Measurements from ENCODE around the gene NEU3. TPM values are rescaled to one million over a fixed set of nuclear protein-coding genes. Genes with fewer than 3 reads are reported as not detected.
"Not testable (repeated sequence)": the region's sequence is repeated elsewhere in the genome, so short reads cannot be mapped to it uniquely, and the experiment has no call there.

NEU3 gene
- total RNA-seq, 3 donors from 2014 or later = 11.7 to 13.4 (median 11.8) TPM

GRCh38 chr11:75028321-75028720, 39.6 kb downstream of the NEU3 start:
- no peaks in the 10 kb centered on the region for H3K36me3 Mint-ChIP-seq (ENCODE audit: insufficient read depth)
- H3K4me1 Mint-ChIP-seq (ENCODE audit: low read depth) = no peaks in the 10 kb centered on the region
- H3K27me3 Mint-ChIP-seq (ENCODE audit: low read depth) = no peaks in the 10 kb centered on the region
- DNase-seq (no peak), ATAC-seq (no peak)
- no peaks in the 10 kb centered on the region for H3K9me3 Mint-ChIP-seq
- no peak overlapping the region for H3K4me3 Mint-ChIP-seq

GRCh38 chr11:75028724-75029123, 40.0 kb downstream of the NEU3 start:
- Mint-ChIP-seq H3K4me1 (ENCODE audit: low read depth) (no peaks in the 10 kb centered on the region), H3K27me3 (ENCODE audit: low read depth) (no peaks in the 10 kb centered on the region), H3K9me3 (no peaks in the 10 kb centered on the region), H3K4me3 (no peak overlapping the region), H3K36me3 (ENCODE audit: insufficient read depth) (no peaks in the 10 kb centered on the region)
- no peak for ATAC-seq
- DNase-seq = no peak

GRCh38 chr11:75029836-75030631, 41.3 kb downstream of the NEU3 start:
- H3K9me3 Mint-ChIP-seq = no peaks in the 10 kb centered on the region

GRCh38 chr11:75031224-75031753, 42.6 kb downstream of the NEU3 start:
- Mint-ChIP-seq H3K9me3 (no peaks in the 10 kb centered on the region), H3K4me3 (no peak overlapping the region), H3K27me3 (ENCODE audit: low read depth) (no peaks in the 10 kb centered on the region), H3K36me3 (ENCODE audit: insufficient read depth) (no peaks in the 10 kb centered on the region), H3K4me1 (ENCODE audit: low read depth) (peaks cover 2% of the 10 kb centered on the region)
- DNase-seq = no peak
- ATAC-seq = no peak

More at GRCh38 chr11:75029836-75030631, 41.3 kb downstream of the NEU3 start:
- H3K36me3 Mint-ChIP-seq (ENCODE audit: insufficient read depth) = no peaks in the 10 kb centered on the region
- H3K27me3 Mint-ChIP-seq (ENCODE audit: low read depth) = no peaks in the 10 kb centered on the region
- H3K4me3 Mint-ChIP-seq = no peak overlapping the region
- no peaks in the 10 kb centered on the region for H3K4me1 Mint-ChIP-seq (ENCODE audit: low read depth)
- no peak for ATAC-seq
- DNase-seq = no peak

- ATAC-seq = peak in 1 of 2 donors; percentile 53
- H3K4me1 Mint-ChIP-seq (ENCODE audit: low read depth) = peaks cover 2% of the 10 kb centered on the region
- no peaks in the 10 kb centered on the region for H3K9me3 Mint-ChIP-seq
Measured at GRCh38 chr11:75031771-75032549, 43.2 kb downstream of the NEU3 start.

GRCh38 chr11:75032550-75032935, 43.8 kb downstream of the NEU3 start:
- Mint-ChIP-seq H3K4me3 (no peak overlapping the region), H3K36me3 (ENCODE audit: insufficient read depth) (no peaks in the 10 kb centered on the region), H3K9me3 (no peaks in the 10 kb centered on the region), H3K4me1 (ENCODE audit: low read depth) (peaks cover 2% of the 10 kb centered on the region), H3K27me3 (ENCODE audit: low read depth) (no peaks in the 10 kb centered on the region)
- DNase-seq (no peak), ATAC-seq (no peak)

More at GRCh38 chr11:75031771-75032549, 43.2 kb downstream of the NEU3 start:
- no peak overlapping the region for H3K4me3 Mint-ChIP-seq
- no peaks in the 10 kb centered on the region for H3K36me3 Mint-ChIP-seq (ENCODE audit: insufficient read depth)
- H3K27me3 Mint-ChIP-seq (ENCODE audit: low read depth) = no peaks in the 10 kb centered on the region
- DNase-seq = peak; percentile 57

- Mint-ChIP-seq H3K27me3 (ENCODE audit: low read depth) (no peaks in the 10 kb centered on the region), H3K9me3 (no peaks in the 10 kb centered on the region), H3K4me1 (ENCODE audit: low read depth) (peaks cover 2% of the 10 kb centered on the region), H3K4me3 (no peak overlapping the region), H3K36me3 (ENCODE audit: insufficient read depth) (no peaks in the 10 kb centered on the region)
- no peak for DNase-seq
- no peak for ATAC-seq
Measured at GRCh38 chr11:75033916-75034315, 45.2 kb downstream of the NEU3 start.

- no peaks in the 10 kb centered on the region for H3K9me3 Mint-ChIP-seq
- no peak overlapping the region for H3K4me3 Mint-ChIP-seq
- H3K27me3 Mint-ChIP-seq (ENCODE audit: low read depth) = no peaks in the 10 kb centered on the region
- no peaks in the 10 kb centered on the region for H3K36me3 Mint-ChIP-seq (ENCODE audit: insufficient read depth)
- peaks cover 2% of the 10 kb centered on the region for H3K4me1 Mint-ChIP-seq (ENCODE audit: low read depth)
- ATAC-seq = no peak
- no peak for DNase-seq
Measured at GRCh38 chr11:75035256-75035655, 46.5 kb downstream of the NEU3 start.

- no peak for ATAC-seq
- H3K4me1 Mint-ChIP-seq (ENCODE audit: low read depth) = peaks cover 2% of the 10 kb centered on the region
- H3K27me3 Mint-ChIP-seq (ENCODE audit: low read depth) = peaks cover 3% of the 10 kb centered on the region
Measured at GRCh38 chr11:75035911-75036565, 47.3 kb downstream of the NEU3 start.

GRCh38 chr11:75040167-75040770, 51.5 kb downstream of the NEU3 start:
- Mint-ChIP-seq H3K9me3 (peaks cover 6% of the 10 kb centered on the region), H3K4me1 (ENCODE audit: low read depth) (peaks cover 2% of the 10 kb centered on the region), H3K27me3 (ENCODE audit: low read depth) (peaks cover 6% of the 10 kb centered on the region), H3K36me3 (ENCODE audit: insufficient read depth) (peaks cover 4% of the 10 kb centered on the region), H3K4me3 (no peak overlapping the region)
- DNase-seq (no peak), ATAC-seq (no peak)

More at GRCh38 chr11:75035911-75036565, 47.3 kb downstream of the NEU3 start:
- Mint-ChIP-seq H3K4me3 (no peak overlapping the region), H3K9me3 (peaks cover 4% of the 10 kb centered on the region), H3K36me3 (ENCODE audit: insufficient read depth) (peaks cover 4% of the 10 kb centered on the region)
- no peak for DNase-seq

- H3K9me3 Mint-ChIP-seq = peaks cover 6% of the 10 kb centered on the region
- no peak for DNase-seq
- no peak for ATAC-seq
- peaks cover 4% of the 10 kb centered on the region for H3K36me3 Mint-ChIP-seq (ENCODE audit: insufficient read depth)
- H3K4me1 Mint-ChIP-seq (ENCODE audit: low read depth) = no peaks in the 10 kb centered on the region
- H3K4me3 Mint-ChIP-seq = no peak overlapping the region
- peaks cover 6% of the 10 kb centered on the region for H3K27me3 Mint-ChIP-seq (ENCODE audit: low read depth)
Measured at GRCh38 chr11:75041263-75041662, 52.5 kb downstream of the NEU3 start.

GRCh38 chr11:75041821-75042220, 53.1 kb downstream of the NEU3 start:
- H3K4me3 Mint-ChIP-seq, ATAC-seq: not testable (repeated sequence)

GRCh38 chr11:75044381-75045170, 55.8 kb downstream of the NEU3 start:
- H3K27me3 Mint-ChIP-seq (ENCODE audit: low read depth); ATAC-seq; H3K4me1 Mint-ChIP-seq (ENCODE audit: low read depth): not testable (repeated sequence)

More at GRCh38 chr11:75041821-75042220, 53.1 kb downstream of the NEU3 start:
- H3K36me3 Mint-ChIP-seq (ENCODE audit: insufficient read depth); H3K4me1 Mint-ChIP-seq (ENCODE audit: low read depth); DNase-seq; H3K9me3 Mint-ChIP-seq; H3K27me3 Mint-ChIP-seq (ENCODE audit: low read depth): not testable (repeated sequence)

More at GRCh38 chr11:75044381-75045170, 55.8 kb downstream of the NEU3 start:
- not testable (repeated sequence) for H3K36me3 Mint-ChIP-seq (ENCODE audit: insufficient read depth); DNase-seq; H3K4me3 Mint-ChIP-seq; H3K9me3 Mint-ChIP-seq

Data from activated T-cell treated with anti-CD3 and anti-CD28 coated beads, Interleukin-2, amount 50 U/mL, for 4 hours (primary cell).